Limb (tissue), 2 donors: Measurements from ENCODE around the gene GJA3.
A peak's percentile ranks its signal among the peaks of the same experiment; 100 is the strongest.

ENCODE experiments used
- DNase-seq, 2 donors: peaks; one replicate each; pipeline ENCODE4 v3.0.0-alpha.2; 2016; ENCODE audit errors: extremely low spot score in 2 of 2

Gene GJA3

GRCh38 chr13:20128459-20128931 lies 32.4 kb downstream of the GJA3 start:
- DNase-seq, result no peak

DNA sequence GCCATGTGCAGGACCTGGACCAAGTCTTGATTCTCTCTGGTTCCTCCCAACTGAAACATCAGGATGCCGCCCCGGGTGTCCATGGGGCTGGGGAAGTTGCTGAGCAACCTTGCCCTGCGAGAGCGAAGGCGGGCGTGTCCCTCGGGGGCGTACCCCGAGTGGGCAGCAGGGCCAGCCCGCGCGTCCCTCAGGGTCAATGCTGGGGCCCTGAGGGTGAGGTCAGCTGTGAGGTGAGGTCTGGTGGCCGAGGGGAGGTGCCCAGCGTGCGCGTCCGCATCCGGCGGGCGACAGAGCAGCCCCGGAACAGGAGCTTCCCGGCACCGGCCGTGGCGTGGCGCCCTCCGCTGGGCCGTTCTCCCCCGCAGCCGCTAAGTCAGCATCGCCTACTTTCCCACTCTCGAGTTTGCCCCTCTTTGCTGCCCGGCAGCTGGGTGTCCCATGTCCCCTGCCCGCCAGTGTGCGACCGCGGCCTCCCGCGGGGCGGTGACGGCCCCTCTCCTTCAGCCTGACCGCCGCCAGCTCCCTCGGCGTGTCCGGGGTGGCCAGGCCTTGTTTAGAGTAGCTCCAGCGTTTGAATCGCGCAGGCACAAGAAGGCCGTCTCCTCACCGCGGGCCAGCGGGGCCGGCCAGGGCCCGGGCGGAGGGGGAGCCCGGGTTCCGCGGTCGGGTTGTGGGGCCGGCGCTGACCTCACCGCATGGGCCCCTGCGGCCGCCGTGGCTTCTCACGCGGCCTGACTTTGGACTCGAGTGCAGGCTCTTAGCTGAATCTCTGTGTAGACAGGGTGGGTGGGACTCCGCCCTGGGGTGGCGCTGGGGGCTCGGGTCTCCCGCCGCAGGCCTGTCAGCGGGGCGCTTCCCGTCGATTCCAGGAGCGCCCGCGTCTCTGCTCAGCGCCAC lies 33.0 kb downstream of the GJA3 start:
- peak; percentile 40 to 75 for DNase-seq

GRCh38 chr13:20127262-20127561 lies 33.6 kb downstream of the GJA3 start:
- no peak for DNase-seq

DNA sequence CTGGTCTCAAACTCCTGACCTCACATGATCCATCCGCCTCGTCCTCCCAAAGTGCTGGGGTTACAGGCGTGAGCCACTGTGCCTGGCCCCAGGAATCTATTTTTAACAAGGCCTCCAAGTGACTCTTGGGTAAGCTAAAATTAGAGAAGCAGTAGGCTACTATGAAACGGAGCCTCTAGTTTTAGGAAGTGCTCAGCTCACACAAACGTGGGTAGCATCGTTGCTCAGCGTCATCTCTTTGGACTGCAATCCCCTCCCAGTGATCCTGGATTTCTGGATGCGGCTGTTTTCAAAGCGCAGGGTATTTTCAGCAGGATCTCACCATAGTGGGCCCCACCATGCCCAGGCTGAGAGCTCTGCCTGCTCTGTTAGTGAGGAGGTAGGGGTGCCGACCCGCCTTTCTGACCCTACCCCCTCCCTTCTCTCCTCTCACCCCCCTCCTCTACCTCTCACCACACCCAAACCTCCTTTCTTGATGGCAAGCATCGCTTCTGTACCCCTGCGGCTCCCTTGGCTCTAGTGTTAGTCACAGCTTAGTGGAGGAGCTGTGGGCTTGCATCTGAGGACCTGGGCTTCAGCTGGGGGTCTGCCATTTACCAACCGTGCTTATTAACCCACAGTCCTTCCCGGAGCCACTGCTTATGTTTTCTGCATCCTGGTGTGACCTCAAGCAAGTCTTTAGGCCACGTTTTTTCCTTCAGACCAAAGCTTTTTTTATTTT lies 34.2 kb downstream of the GJA3 start:
- DNase-seq, result no peak

DNA sequence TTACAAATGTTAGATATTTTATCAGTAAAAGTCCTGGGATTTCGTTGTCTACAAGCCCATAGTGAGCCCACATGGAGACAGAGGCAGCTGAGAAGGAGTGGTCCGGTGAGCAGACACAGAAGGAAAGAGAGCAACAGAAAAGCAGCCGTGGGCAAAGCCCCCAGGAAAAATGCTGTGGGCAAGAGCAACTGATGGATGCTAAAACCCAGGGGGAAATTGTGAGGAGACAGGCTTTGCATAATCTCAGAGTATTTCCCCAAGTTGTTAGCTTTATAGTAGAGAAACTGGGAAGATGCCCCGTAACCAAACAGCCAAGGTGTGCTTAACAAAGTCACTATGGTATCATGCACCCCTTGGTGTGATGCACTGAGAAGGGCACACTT lies 35.1 kb downstream of the GJA3 start:
- no peak for DNase-seq

- no peak for DNase-seq
Observed at GRCh38 chr13:20125129-20125782, 35.6 kb downstream of the GJA3 start.

GRCh38 chr13:20124303-20124702 lies 36.5 kb downstream of the GJA3 start:
- DNase-seq, result no peak

DNA sequence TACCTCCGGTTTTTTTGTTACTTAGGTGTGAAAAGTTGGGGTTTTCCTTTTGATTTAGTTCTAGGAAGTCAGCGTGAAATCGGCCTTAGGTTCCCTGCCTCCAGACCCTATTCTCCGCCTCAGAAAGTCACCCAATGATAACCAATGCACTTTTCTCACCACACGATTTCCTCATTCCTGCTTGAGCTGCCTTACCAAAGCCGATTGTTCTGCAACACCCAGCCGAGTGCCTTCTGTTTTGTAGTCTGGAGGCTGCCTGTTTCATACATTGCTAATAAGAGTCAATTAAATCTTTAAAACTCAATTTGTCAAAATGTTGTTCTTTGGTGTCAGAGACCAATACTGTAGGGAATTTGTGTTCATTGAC lies 39.7 kb downstream of the GJA3 start:
- DNase-seq, result no peak

DNA sequence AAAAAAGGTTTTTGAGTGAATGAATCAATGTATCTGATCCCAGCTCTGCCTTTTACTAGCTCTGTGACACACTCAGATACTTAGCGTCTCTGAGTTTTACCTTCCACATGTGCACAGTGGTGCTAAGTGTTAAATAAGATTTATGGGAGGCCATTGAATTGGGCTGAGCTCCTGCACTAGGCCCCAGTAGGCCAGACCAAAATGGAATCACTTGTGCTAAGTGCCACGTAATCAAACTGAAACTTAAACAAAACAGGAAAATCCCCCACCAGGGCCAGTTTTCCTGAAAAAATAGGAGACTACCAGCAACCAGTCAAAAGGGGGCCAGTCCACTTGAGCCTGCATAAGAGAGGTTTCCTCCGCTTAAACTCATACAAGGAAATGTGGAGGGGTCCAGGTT lies 40.9 kb downstream of the GJA3 start:
- no peak for DNase-seq

DNA sequence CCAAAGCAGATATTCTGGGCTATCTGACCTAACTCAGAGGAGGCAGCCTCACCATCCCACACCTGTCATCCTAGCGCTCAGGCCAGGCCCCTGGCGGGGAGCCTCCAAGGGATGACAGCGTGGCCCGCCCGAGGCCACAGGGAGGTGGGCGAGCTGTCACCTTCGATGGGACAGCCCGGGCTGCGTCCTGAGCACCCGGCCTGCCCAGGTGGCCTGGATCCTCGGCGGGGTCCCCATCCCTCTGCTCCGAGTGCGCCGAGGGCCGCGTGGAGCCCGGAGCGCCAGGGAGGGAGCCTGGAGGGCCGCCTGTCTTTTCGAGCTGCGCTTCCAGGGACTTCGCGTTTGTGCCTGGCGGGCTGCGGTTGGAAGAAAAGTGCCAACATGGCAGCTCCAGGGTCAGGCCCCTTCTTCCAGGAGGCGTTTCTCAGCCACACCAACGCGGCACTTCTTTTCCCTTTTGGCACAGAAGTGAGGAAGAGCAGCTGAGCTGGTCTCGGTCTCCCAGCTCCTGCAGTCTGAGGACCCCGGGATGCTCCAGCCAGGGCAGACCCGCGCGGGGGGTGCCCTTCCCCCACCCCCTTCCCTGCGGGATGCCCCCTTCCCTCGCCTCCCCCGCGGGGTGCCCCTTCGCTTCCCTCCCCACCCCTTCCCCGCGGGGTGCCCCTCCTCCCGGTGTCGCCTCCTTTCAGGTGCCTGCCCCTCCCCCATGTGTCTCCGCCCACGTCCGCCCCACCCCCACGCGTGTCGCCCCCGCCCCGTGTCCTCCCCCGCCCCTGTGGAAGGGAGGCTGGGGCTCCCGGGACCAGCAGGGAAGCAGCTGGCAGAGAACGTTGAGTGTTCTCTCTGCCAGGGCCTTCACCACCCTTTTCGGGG lies 42.3 kb downstream of the GJA3 start:
- peak; percentile 31 to 87 for DNase-seq

DNA sequence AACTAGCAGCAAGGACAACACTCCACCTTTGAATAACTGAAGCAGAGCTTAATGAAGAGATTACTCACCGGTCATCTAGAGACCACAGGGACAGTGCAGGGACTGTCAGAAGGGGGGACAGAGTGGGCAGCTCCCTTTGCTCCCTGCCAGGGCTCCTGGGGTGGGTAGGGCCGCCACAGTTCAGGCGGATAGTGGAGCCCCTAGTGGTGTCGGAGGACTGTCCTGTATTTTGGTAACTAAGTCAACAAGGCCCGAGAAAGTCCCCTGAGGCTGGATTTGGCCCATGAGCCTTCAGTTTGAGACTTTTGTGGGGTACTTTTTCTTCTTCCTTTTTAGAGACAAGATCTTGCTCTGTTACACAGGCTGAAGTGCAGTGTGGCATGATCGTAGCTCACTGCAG lies 44.6 kb downstream of the GJA3 start:
- no peak for DNase-seq

GRCh38 chr13:20114066-20114610 lies 46.7 kb downstream of the GJA3 start:
- DNase-seq, result no peak

DNA sequence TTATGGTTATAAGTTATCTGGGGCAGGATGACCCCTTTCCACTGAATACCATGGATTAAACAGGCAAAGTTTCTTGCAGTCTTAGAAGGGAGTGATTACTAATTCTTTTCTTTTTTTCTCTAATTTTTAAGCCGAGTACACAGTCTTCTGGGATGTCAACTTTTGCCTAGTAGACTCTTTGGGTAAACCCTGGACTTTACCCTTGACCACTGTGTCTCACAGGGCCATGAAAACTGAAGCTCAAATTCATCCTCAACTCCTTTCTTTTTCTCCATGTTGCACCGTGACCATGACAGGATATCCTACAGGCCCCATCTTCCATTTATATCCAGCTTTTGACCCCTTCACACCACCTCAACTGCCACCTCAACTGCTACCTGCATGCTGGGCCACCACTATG lies 51.8 kb downstream of the GJA3 start:
- DNase-seq, result no peak

GRCh38 chr13:20106742-20107141 lies 54.1 kb downstream of the GJA3 start:
- no peak for DNase-seq

DNA sequence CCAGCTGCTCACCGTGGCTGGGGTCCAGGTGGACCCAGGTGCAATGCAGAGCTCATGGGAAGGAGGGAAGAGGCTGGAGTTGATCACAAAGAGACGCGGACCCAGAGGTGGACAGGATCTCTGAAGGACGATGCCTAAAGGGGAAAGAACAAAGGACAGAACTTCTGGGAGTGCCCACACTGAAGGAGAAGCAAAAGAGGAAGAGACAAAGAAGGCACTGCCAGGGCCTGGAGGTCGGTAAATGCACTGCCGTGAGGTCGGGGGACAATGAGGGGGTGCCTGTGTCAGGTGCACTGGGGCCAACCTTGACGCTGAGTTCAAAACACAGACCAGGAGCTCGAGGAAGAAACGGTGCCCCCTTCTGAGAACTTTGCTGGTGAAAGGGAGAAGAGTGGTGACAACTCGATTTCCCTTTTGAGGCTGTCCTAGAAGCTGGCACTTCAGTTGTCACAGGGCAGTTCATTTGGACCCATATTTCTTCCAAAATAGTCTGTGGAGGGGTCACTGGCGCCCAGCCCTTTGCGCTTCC lies 55.6 kb downstream of the GJA3 start:
- DNase-seq, result no peak

DNA sequence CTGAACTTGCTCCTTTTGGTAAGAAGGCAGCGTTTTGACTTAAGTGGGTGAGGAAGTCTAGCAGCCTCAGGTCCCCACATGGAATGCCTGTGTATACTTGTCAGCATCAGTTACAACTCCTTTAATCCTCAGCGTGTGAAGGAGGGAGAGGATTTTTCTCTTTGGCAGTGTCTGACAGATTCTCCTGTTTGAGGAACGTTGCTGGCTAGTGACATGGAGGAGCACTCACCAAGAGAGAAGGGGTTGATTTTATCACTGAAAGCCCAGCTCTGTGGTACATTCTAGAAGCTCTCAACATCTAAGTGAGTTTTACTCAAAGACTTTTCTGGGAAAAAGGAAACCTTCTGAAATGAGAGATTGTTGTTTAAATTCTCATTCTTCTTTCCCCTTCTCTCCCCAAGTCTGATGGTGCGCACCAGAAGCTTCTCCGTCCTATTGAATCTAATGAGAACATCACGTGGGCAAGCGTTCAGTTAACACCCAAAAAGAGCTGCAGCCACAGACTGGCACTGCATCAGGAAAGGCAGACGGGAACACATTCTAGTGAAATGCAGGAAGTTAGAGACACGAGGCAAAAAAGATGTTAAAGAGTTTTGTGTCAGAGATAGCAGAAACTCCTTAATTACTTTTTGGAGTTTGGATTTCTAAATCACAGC lies 58.2 kb downstream of the GJA3 start:
- DNase-seq, result no peak

- DNase-seq, result no peak
Observed at GRCh38 chr13:20101467-20102316, 59.2 kb downstream of the GJA3 start.

GRCh38 chr13:20099319-20099718 lies 61.5 kb downstream of the GJA3 start:
- DNase-seq, result no peak

GRCh38 chr13:20093951-20094350 lies 66.9 kb downstream of the GJA3 start:
- no peak for DNase-seq

DNA sequence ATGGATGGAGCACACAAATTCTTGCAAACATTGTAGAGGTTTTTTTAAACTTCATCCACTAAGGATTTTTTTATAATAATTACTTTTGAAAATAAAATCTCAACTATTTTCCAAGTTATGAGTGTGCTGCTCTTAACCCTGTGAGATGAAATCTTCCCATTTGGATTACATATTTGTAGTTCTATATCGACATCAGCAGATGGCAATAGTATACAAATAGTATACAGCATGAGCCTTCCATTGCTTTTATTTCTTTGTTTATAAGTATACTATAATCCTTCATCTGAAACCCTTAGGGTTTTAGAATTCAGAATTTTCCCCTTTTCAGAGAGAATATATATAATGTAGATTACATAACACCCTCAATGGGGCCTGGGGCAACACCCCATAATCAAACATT lies 70.5 kb downstream of the GJA3 start:
- no peak for DNase-seq
